ENCODE data around the gene CDKL1. TPM values are rescaled to one million over a fixed set of nuclear protein-coding genes. Genes with fewer than 3 reads are reported as not detected.

The CDKL1 gene
- total RNA-seq, 1 experiment from 2014 or later: 3.6 TPM

DNA sequence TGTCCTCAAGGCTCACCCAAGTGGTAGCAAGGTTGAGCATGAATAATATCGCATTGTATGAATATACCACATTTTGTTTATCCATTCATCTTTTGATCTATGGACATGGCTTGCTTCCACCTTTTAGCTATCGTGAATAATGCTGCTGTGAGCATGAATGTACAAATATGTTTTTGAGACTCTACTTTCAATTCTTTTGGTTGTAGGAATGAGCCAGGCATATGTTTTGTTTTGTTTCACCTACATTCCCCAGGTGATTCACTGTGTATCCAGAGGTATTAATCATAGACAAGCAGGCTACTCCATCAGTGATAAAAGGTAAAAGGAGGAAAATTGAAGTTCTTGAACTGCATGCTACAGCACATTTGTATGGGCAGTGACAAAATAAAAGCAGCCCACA lies 35.8 kb downstream of the CDKL1 start:
- no peaks in the 10 kb centered on the region for H3K36me3 Mint-ChIP-seq
- no peak overlapping the region for H3K4me3 Mint-ChIP-seq
- peaks cover 7% of the 10 kb centered on the region for H3K9me3 Mint-ChIP-seq
- ChIA-PET CTCF (no interaction called here), POLR2A (no interaction called here)
- no peaks in the 10 kb centered on the region for H3K4me1 Mint-ChIP-seq
- TF ChIP-seq ZNF396 (CRISPR knock-in tag; IDR thresholded peaks at IDR 0.05; ENCODE audit: borderline replicate concordance): no peak
- no peak for TF ChIP-seq RORB (CRISPR knock-in tag; IDR thresholded peaks at IDR 0.05)
- TF ChIP-seq, protein P1, sequence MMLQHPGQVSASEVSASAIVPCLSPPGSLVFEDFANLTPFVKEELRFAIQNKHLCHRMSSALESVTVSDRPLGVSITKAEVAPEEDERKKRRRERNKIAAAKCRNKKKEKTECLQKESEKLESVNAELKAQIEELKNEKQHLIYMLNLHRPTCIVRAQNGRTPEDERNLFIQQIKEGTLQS (CRISPR knock-in tag; conservative IDR thresholded peaks at IDR 0.05): no peak
- no peak for TF ChIP-seq PRRX2 (CRISPR knock-in tag; IDR thresholded peaks at IDR 0.05)
- TF ChIP-seq OVOL2 (CRISPR knock-in tag; IDR thresholded peaks at IDR 0.05; ENCODE audit: borderline replicate concordance): no peak
- no peak for TF ChIP-seq IRF2 (CRISPR knock-in tag; IDR thresholded peaks at IDR 0.05; ENCODE audit: borderline replicate concordance, low read depth)
- TF ChIP-seq KAT7 (CRISPR knock-in tag; IDR thresholded peaks at IDR 0.05; ENCODE audit: borderline replicate concordance): no peak
- TF ChIP-seq, protein P2, sequence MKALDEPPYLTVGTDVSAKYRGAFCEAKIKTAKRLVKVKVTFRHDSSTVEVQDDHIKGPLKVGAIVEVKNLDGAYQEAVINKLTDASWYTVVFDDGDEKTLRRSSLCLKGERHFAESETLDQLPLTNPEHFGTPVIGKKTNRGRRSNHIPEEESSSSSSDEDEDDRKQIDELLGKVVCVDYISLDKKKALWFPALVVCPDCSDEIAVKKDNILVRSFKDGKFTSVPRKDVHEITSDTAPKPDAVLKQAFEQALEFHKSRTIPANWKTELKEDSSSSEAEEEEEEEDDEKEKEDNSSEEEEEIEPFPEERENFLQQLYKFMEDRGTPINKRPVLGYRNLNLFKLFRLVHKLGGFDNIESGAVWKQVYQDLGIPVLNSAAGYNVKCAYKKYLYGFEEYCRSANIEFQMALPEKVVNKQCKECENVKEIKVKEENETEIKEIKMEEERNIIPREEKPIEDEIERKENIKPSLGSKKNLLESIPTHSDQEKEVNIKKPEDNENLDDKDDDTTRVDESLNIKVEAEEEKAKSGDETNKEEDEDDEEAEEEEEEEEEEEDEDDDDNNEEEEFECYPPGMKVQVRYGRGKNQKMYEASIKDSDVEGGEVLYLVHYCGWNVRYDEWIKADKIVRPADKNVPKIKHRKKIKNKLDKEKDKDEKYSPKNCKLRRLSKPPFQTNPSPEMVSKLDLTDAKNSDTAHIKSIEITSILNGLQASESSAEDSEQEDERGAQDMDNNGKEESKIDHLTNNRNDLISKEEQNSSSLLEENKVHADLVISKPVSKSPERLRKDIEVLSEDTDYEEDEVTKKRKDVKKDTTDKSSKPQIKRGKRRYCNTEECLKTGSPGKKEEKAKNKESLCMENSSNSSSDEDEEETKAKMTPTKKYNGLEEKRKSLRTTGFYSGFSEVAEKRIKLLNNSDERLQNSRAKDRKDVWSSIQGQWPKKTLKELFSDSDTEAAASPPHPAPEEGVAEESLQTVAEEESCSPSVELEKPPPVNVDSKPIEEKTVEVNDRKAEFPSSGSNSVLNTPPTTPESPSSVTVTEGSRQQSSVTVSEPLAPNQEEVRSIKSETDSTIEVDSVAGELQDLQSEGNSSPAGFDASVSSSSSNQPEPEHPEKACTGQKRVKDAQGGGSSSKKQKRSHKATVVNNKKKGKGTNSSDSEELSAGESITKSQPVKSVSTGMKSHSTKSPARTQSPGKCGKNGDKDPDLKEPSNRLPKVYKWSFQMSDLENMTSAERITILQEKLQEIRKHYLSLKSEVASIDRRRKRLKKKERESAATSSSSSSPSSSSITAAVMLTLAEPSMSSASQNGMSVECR (CRISPR knock-in tag; IDR thresholded peaks at IDR 0.05; ENCODE audit: borderline replicate concordance): no peak
- ATAC-seq (no peak), DNase-seq (ENCODE audit: low spot score) (no peak)
- no peaks in the 10 kb centered on the region for H3K27me3 Mint-ChIP-seq (ENCODE audit: low read depth)
- no peak overlapping the region for H3K27ac Mint-ChIP-seq

DNA sequence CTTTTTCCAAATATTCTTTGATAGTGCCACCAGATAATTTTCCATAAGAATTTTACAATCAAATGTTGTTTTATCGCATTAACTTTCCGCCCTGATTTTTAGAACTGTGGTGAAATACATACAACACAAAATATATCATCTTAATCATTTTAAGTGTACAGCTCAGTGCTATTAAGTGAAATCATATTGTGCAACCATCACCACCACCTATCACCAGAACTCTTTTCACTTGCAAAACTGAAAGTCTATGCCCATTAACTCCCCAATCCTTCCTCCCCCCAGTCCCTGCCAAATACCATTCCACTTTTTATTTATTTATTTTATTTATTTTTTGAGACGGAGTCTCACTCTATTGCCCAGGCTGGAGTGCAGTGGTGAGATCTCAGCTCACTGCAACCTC lies 36.6 kb downstream of the CDKL1 start:
- Mint-ChIP-seq H3K27ac (no peak overlapping the region), H3K4me3 (no peak overlapping the region), H3K9me3 (peaks cover 7% of the 10 kb centered on the region), H3K27me3 (ENCODE audit: low read depth) (no peaks in the 10 kb centered on the region), H3K36me3 (no peaks in the 10 kb centered on the region), H3K4me1 (0 out of 2 replicates have a peak, but pooled peaks cover 2% of the 10 kb centered on the region)
- ChIA-PET CTCF (interaction anchor here (0.7 to 1.0 kb wide), 2 partner anchors 9 to 19 kb away, joined by 3 read pairs; no protein-coding TSS in a partner anchor), POLR2A (no interaction called here)
- TF ChIP-seq ETV6 (CRISPR knock-in tag; IDR thresholded peaks at IDR 0.05): no peak
- TF ChIP-seq CREB1 (CRISPR knock-in tag; IDR thresholded peaks at IDR 0.05): no peak
- no peak for TF ChIP-seq SP1 (CRISPR knock-in tag; conservative IDR thresholded peaks at IDR 0.05)
- TF ChIP-seq NFE2L1 (CRISPR knock-in tag; IDR thresholded peaks at IDR 0.05): no peak
- TF ChIP-seq, protein P3, sequence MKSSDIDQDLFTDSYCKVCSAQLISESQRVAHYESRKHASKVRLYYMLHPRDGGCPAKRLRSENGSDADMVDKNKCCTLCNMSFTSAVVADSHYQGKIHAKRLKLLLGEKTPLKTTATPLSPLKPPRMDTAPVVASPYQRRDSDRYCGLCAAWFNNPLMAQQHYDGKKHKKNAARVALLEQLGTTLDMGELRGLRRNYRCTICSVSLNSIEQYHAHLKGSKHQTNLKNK (CRISPR knock-in tag; IDR thresholded peaks at IDR 0.05): no peak
- no peak for TF ChIP-seq GABPB1 (CRISPR knock-in tag; IDR thresholded peaks at IDR 0.05)
- TF ChIP-seq, protein P4, sequence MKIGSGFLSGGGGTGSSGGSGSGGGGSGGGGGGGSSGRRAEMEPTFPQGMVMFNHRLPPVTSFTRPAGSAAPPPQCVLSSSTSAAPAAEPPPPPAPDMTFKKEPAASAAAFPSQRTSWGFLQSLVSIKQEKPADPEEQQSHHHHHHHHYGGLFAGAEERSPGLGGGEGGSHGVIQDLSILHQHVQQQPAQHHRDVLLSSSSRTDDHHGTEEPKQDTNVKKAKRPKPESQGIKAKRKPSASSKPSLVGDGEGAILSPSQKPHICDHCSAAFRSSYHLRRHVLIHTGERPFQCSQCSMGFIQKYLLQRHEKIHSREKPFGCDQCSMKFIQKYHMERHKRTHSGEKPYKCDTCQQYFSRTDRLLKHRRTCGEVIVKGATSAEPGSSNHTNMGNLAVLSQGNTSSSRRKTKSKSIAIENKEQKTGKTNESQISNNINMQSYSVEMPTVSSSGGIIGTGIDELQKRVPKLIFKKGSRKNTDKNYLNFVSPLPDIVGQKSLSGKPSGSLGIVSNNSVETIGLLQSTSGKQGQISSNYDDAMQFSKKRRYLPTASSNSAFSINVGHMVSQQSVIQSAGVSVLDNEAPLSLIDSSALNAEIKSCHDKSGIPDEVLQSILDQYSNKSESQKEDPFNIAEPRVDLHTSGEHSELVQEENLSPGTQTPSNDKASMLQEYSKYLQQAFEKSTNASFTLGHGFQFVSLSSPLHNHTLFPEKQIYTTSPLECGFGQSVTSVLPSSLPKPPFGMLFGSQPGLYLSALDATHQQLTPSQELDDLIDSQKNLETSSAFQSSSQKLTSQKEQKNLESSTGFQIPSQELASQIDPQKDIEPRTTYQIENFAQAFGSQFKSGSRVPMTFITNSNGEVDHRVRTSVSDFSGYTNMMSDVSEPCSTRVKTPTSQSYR (CRISPR knock-in tag; IDR thresholded peaks at IDR 0.05): no peak
- TF ChIP-seq ZBTB21 (CRISPR knock-in tag; IDR thresholded peaks at IDR 0.05; ENCODE audit: borderline replicate concordance): no peak
- no peak for TF ChIP-seq EMX1 (CRISPR knock-in tag; IDR thresholded peaks at IDR 0.05)
- no peak for TF ChIP-seq ZNF138 (CRISPR knock-in tag; conservative IDR thresholded peaks at IDR 0.05)
- no peak for ATAC-seq
- DNase-seq (ENCODE audit: low spot score): no peak

Measured in WTC11 (cell line).